ENCODE measurements around the gene IFNK.

IFNK gene

DNA sequence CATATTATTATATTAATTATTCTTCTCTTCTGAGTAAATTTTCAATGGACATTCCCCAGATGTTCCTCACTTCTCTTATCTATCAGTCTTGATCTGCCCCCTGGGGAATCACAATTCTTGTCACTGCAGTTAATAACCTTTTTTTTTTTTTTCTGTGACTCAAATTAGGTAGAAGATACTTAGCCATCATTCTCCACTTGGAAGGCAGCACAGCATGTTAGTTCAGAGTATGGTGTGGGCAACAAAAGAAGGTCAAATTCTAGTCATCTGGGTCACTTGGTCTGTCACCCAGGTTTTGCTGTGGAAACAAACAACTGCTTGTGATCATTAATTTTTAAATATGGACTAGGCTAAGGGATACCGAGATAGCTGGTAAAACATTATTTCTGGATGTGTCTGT lies 13.7 kb downstream of the IFNK start:
- TF ChIP-seq, protein P1, sequence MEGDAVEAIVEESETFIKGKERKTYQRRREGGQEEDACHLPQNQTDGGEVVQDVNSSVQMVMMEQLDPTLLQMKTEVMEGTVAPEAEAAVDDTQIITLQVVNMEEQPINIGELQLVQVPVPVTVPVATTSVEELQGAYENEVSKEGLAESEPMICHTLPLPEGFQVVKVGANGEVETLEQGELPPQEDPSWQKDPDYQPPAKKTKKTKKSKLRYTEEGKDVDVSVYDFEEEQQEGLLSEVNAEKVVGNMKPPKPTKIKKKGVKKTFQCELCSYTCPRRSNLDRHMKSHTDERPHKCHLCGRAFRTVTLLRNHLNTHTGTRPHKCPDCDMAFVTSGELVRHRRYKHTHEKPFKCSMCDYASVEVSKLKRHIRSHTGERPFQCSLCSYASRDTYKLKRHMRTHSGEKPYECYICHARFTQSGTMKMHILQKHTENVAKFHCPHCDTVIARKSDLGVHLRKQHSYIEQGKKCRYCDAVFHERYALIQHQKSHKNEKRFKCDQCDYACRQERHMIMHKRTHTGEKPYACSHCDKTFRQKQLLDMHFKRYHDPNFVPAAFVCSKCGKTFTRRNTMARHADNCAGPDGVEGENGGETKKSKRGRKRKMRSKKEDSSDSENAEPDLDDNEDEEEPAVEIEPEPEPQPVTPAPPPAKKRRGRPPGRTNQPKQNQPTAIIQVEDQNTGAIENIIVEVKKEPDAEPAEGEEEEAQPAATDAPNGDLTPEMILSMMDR (IDR thresholded peaks at IDR 0.05): no peak
- H3K4me3 Mint-ChIP-seq: no peak overlapping the region
- no peak overlapping the region for H3K27ac Mint-ChIP-seq
- no peak for DNase-seq
- H3K4me1 Mint-ChIP-seq: peaks cover 68% of the 10 kb centered on the region
- no peaks in the 10 kb centered on the region for H3K9me3 Mint-ChIP-seq
- peaks cover 31% of the 10 kb centered on the region for H3K36me3 Mint-ChIP-seq (ENCODE audit: low read depth)
- H3K27me3 Mint-ChIP-seq (ENCODE audit: low read depth, poor library complexity): no peaks in the 10 kb centered on the region

DNA sequence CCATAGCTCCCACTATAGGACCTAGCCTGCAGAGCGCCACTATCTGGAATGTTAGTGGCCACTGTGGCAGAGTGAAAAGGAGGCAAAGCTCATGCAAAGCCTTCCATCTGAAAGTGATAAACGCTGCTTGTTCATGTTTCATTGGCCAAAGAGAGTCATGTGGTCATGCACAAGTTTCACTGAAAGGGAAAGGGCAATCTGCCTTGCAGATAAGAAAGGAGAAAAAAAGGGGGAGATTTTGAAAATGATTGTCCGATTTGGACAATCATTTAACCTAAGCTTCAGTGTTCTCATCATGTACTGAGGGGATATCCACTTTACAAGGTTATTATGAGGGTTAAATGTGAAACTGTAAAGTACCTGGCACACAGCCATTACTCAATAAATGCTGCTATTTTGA lies 14.6 kb downstream of the IFNK start:
- TF ChIP-seq, protein P1 (IDR thresholded peaks at IDR 0.05): no peak
- Mint-ChIP-seq H3K4me3 (no peak overlapping the region), H3K4me1 (peaks cover 70% of the 10 kb centered on the region), H3K27ac (no peak overlapping the region), H3K9me3 (peaks cover 3% of the 10 kb centered on the region), H3K27me3 (ENCODE audit: low read depth, poor library complexity) (no peaks in the 10 kb centered on the region), H3K36me3 (ENCODE audit: low read depth) (peaks cover 40% of the 10 kb centered on the region)
- no peak for DNase-seq

DNA sequence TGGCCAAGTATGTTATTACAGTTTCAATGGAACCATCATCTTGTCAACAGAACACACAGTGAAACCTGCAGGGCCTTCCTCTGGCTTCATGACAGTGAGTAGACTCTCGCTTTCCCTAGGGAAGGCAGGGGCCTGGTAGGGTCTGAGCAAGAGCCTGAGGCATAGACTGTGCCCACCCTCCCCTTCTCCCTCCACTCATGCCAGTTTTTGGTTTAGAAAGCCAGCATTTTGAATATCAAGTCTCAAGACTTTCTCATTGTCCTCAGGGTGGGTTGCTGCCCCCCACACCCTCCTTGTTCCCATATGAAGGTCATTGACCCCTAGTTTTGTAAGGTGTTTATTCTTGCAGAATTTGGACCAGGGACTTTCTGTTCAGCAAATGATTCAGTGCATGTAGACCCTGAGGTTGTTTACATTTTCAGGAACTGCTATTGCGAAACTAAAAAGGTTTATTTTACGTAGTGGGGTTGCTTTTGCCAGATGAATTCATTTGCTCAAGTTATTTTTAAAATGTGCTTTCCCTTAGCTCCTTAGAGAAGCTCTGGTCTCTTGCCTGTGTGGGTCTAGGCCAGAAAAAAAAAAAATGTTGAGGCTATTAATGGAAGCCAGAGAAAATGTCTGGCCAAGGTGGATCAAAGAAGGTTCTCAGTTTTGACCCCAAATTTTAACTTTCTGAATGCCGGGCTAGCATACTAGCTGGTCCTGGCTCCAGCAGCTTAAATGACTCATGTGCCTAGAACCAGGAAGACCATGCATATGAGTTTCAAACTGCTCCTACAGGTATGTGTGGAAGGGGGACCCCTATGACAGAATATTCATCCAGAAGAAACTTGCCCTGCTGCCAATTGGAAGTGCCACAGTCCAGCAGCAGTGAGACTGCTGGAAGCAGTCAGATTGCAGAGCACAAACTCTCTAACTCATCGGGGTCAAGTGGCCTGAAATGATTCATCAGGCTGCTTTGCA lies 15.7 kb downstream of the IFNK start:
- Mint-ChIP-seq H3K4me3 (no peak overlapping the region), H3K9me3 (peaks cover 7% of the 10 kb centered on the region), H3K27me3 (ENCODE audit: low read depth, poor library complexity) (no peaks in the 10 kb centered on the region), H3K36me3 (ENCODE audit: low read depth) (peaks cover 48% of the 10 kb centered on the region), H3K4me1 (peaks cover 59% of the 10 kb centered on the region), H3K27ac (no peak overlapping the region)
- TF ChIP-seq, protein P1 (IDR thresholded peaks at IDR 0.05): no peak
- DNase-seq: no peak

DNA sequence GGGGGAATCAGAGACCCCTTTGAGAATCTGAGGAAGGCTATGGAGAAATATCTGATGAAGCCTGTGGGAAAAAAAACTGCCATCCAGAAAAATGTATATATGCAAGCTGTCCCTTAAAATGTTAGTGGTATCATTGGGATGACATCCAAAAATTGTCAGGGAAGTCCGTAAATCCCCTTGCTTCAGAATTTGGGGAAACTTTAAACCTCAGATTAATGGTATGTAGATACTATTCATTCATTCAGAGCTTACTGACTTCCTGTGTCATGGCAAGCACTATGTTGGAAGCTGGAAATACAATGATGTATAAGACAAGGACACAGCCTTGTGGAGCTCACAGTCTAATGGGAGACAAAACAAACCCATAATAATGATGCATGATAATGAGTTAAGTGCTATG lies 16.4 kb downstream of the IFNK start:
- DNase-seq: no peak
- Mint-ChIP-seq H3K27me3 (ENCODE audit: low read depth, poor library complexity) (no peaks in the 10 kb centered on the region), H3K36me3 (ENCODE audit: low read depth) (peaks cover 50% of the 10 kb centered on the region), H3K9me3 (peaks cover 7% of the 10 kb centered on the region), H3K27ac (no peak overlapping the region), H3K4me3 (no peak overlapping the region), H3K4me1 (peaks cover 54% of the 10 kb centered on the region)
- TF ChIP-seq, protein P1 (IDR thresholded peaks at IDR 0.05): no peak

DNA sequence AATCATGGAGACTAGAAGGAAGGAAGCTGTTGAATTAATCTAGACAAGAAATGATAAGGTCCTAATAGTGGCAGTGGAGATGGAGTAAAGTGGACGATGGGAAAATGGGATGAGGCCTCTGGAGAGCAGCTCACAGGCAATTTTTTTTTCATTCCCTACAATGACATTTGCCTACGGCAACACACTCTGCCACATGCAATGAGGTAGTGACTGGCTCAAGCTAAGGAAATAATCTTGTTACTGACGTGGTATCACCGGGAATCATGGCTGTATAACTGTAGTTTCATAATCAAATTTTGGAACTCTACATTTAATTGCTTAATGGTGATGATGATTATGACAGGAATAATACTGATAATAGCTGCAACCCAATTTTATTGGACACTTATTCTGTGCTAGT lies 17.6 kb downstream of the IFNK start:
- Mint-ChIP-seq H3K4me3 (no peak overlapping the region), H3K27me3 (ENCODE audit: low read depth, poor library complexity) (no peaks in the 10 kb centered on the region), H3K36me3 (ENCODE audit: low read depth) (peaks cover 49% of the 10 kb centered on the region), H3K4me1 (peaks cover 43% of the 10 kb centered on the region), H3K9me3 (peaks cover 7% of the 10 kb centered on the region), H3K27ac (no peak overlapping the region)
- TF ChIP-seq, protein P1 (IDR thresholded peaks at IDR 0.05): no peak
- DNase-seq: no peak

DNA sequence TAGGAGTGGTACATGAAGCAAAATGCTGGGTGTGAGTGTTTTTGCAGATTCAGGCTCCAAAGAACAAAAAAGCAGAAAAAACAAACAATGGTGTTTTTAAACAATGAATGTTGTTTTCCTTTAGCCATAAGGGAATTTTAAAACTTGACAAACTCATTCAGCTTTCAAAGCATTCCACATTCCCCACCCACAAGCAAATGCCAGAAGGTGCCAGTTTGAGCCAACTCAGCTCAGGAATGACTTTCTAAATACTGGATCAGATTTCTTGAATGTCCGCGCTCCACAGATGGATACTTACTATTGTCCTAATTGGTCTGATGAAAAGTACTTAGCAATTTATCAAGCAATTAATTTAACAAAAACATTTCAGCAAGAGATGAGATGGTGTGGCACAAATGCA lies 18.4 kb downstream of the IFNK start:
- Mint-ChIP-seq H3K4me3 (no peak overlapping the region), H3K27me3 (ENCODE audit: low read depth, poor library complexity) (no peaks in the 10 kb centered on the region), H3K9me3 (peaks cover 7% of the 10 kb centered on the region), H3K4me1 (peaks cover 36% of the 10 kb centered on the region), H3K36me3 (ENCODE audit: low read depth) (peaks cover 49% of the 10 kb centered on the region), H3K27ac (no peak overlapping the region)
- TF ChIP-seq, protein P1 (IDR thresholded peaks at IDR 0.05): no peak
- DNase-seq: no peak
